ENCODE data around the gene NR5A2. TPM values are rescaled to one million over a fixed set of nuclear protein-coding genes. Genes with fewer than 3 reads are reported as not detected.

NR5A2 gene
- total and polyA plus RNA-seq, 10 of the 15 experiments (the other 5 are each of a cell fraction or from before 2014, with no cell fraction given) = 0.02 to 0.60 (median 0.15) TPM; not detected in 1

DNA sequence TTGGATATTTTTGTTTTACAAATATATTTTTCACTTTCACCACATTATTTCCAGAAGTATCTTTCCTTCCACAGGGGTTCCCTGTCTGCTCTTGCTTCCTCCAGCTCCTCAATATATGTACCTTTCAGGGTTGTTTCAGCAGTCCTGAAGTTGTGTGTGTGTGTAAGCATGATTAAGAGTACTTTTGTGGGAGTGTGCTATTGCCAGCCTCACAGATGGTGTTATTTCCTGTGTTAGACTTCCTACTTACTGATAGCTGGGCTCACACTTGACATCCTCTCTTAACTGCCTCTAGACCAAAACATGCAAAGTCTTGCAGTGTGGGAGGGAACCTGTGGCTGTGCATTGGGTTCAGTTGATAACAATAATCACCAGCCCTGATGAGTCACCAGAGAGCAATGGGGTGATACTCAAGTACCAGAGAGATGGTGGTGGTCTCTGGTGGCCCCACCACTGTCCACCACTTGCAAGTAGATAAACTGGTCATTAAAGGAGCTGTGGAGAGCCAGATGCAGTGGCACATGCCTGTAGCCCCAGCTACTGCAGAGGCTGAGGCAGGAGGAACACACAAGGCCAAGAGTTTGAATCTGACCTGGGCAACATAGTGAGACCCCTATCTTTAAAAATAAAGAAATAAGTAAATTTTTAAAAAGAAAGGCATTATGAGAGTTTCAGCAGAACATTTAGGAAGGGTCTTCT is 126.7 kb downstream of the NR5A2 start (continued):
- TF ChIP-seq BMI1 (IDR thresholded peaks at IDR 0.05; ENCODE audit: borderline replicate concordance) (no peak), PAX5 (IDR thresholded peaks at IDR 0.05; ENCODE audit: borderline replicate concordance, low read depth, low read length) (0 out of 2 replicates have a peak, but pooled peaks have one; percentile 50), EGR1 (IDR thresholded peaks at IDR 0.05; ENCODE audit: borderline replicate concordance in 1 of 2, low read depth in 2 of 2, low read length in 2 of 2) (no peak), ZNF217 (IDR thresholded peaks at IDR 0.05) (peak; percentile 30; the same call in 1 of the 2 replicates), JUND (IDR thresholded peaks at IDR 0.05; ENCODE audit: low read depth, low read length) (0 out of 2 replicates have a peak, but pooled peaks have one; percentile 25), HDAC6 (IDR thresholded peaks at IDR 0.05; ENCODE audit: unreplicated experiment) (no peak), FOXK2 (IDR thresholded peaks at IDR 0.05) (no peak), RUNX3 (IDR thresholded peaks at IDR 0.05; ENCODE audit: low read length) (peak; percentile 71), GATAD2B (conservative IDR thresholded peaks at IDR 0.05; ENCODE audit: low read depth) (peak; percentile 54), SMAD1 (IDR thresholded peaks at IDR 0.05; ENCODE audit: low read depth, partially characterized antibody) (no peak), SMC3 (IDR thresholded peaks at IDR 0.05; ENCODE audit: borderline replicate concordance, low read length) (no peak; the same call in 1 of the 2 replicates), POU2F2 (IDR thresholded peaks at IDR 0.05; ENCODE audit: borderline replicate concordance, low read depth, low read length) (peak; percentile 93; the same call in 2 of the 3 replicates), RFX5 (IDR thresholded peaks at IDR 0.05; ENCODE audit: low read depth, low read length) (0 out of 2 replicates have a peak, but pooled peaks have one; percentile 41), RAD51 (IDR thresholded peaks at IDR 0.05) (no peak), DPF2 (IDR thresholded peaks at IDR 0.05) (peak; percentile 91), TCF12 (IDR thresholded peaks at IDR 0.05; ENCODE audit: low read depth, low read length) (no peak), ATF7 (IDR thresholded peaks at IDR 0.05; ENCODE audit: low read depth) (peak; percentile 58), MAX (IDR thresholded peaks at IDR 0.05; ENCODE audit: low read depth, low read length) (no peak), TCF7 (IDR thresholded peaks at IDR 0.05; ENCODE audit: borderline replicate concordance) (no peak), POLR2AphosphoS5 (IDR thresholded peaks at IDR 0.05; ENCODE audit: low read length) (peak; percentile 68), NR2F1 (conservative IDR thresholded peaks at IDR 0.05) (0 out of 2 replicates have a peak, but pooled peaks have one; percentile 26), CBFB (IDR thresholded peaks at IDR 0.05; ENCODE audit: low read depth) (no peak), MYC (IDR thresholded peaks at IDR 0.05; ENCODE audit: insufficient read depth, insufficient read length, insufficient replicate concordance, low read length, severe bottlenecking) (no peak)
- TF ChIP-seq, protein P1, sequence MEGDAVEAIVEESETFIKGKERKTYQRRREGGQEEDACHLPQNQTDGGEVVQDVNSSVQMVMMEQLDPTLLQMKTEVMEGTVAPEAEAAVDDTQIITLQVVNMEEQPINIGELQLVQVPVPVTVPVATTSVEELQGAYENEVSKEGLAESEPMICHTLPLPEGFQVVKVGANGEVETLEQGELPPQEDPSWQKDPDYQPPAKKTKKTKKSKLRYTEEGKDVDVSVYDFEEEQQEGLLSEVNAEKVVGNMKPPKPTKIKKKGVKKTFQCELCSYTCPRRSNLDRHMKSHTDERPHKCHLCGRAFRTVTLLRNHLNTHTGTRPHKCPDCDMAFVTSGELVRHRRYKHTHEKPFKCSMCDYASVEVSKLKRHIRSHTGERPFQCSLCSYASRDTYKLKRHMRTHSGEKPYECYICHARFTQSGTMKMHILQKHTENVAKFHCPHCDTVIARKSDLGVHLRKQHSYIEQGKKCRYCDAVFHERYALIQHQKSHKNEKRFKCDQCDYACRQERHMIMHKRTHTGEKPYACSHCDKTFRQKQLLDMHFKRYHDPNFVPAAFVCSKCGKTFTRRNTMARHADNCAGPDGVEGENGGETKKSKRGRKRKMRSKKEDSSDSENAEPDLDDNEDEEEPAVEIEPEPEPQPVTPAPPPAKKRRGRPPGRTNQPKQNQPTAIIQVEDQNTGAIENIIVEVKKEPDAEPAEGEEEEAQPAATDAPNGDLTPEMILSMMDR (IDR thresholded peaks at IDR 0.05 in 2 of 3, conservative IDR thresholded peaks at IDR 0.05 in 1 of 3; ENCODE audit: control insufficient read depth in 2 of 3, extremely low read depth in 1 of 3, insufficient read depth in 1 of 3, low read depth in 3 of 3, low read length in 3 of 3) = no peak
- TF ChIP-seq, protein P2, sequence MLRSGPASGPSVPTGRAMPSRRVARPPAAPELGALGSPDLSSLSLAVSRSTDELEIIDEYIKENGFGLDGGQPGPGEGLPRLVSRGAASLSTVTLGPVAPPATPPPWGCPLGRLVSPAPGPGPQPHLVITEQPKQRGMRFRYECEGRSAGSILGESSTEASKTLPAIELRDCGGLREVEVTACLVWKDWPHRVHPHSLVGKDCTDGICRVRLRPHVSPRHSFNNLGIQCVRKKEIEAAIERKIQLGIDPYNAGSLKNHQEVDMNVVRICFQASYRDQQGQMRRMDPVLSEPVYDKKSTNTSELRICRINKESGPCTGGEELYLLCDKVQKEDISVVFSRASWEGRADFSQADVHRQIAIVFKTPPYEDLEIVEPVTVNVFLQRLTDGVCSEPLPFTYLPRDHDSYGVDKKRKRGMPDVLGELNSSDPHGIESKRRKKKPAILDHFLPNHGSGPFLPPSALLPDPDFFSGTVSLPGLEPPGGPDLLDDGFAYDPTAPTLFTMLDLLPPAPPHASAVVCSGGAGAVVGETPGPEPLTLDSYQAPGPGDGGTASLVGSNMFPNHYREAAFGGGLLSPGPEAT (IDR thresholded peaks at IDR 0.05; ENCODE audit: low read depth) = peak; percentile 47
- TF ChIP-seq, protein P3, sequence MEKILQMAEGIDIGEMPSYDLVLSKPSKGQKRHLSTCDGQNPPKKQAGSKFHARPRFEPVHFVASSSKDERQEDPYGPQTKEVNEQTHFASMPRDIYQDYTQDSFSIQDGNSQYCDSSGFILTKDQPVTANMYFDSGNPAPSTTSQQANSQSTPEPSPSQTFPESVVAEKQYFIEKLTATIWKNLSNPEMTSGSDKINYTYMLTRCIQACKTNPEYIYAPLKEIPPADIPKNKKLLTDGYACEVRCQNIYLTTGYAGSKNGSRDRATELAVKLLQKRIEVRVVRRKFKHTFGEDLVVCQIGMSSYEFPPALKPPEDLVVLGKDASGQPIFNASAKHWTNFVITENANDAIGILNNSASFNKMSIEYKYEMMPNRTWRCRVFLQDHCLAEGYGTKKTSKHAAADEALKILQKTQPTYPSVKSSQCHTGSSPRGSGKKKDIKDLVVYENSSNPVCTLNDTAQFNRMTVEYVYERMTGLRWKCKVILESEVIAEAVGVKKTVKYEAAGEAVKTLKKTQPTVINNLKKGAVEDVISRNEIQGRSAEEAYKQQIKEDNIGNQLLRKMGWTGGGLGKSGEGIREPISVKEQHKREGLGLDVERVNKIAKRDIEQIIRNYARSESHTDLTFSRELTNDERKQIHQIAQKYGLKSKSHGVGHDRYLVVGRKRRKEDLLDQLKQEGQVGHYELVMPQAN (conservative IDR thresholded peaks at IDR 0.05) = peak; percentile 46; the same call in 1 of the 2 replicates

Measured in GM12878 (cell line).